RKO (cell line): Measurements from ENCODE around the gene SHKBP1.

Experiments
- DNase-seq: peaks from one replicate; pipeline ENCODE4 v3.0.0-alpha.2; 2016; ENCODE audit warnings: low spot score

SHKBP1 gene

DNA sequence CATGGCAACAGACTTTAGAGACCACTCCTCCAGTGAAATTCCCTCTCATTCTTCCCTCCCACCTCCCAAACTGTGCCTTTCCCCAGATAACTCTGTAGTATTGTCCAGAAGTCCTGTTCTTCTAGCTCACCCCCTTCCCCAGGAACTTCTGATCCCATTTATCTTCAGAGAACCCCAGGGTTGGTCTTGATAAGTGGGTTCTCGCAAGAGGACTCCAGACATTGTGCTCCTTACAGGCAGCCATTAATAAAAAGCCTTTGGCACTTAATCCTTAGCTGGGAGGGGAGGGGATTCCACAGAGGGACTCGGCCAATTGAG, 26.4 kb downstream of the SHKBP1 start:
- no peak for DNase-seq

DNA sequence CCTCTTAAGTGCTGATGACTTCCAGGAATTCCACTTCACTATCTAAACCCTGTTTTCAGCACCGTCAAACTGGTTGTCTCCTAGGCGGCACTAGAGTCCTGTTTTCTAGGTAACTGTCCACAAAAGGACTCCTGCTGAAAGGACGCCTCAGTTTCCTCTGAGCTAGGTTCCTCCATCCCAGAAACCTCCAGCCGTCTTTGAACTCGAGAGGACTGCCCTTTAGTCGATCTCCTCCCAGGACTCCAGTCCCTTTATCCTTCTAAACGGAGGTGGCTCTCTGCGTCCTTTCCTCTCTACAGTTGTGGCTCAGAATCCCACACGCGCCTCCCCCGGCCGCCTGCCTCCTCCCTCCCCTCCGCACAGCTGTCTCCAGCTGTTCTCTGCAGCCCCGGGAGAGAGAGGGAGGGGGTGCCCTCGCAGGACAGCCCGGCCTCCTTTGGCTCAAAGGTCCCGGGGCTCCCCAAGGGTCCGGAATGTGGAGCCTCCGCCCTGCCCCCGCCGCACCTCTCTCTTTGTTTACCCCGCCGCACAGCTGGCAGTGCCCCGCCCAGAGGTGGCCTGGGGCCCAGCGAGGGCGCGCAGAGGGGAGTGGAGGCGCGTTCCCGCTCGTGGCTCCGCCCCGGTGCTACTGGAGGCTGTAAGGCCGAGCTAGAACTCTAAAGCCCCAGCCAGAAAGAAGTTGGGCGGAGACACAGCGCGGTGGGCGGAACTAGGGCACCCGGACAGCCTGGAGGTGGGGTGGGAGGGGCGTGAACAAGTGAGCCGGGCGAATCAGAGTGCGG, 26.9 kb downstream of the SHKBP1 start:
- DNase-seq, result peak; percentile 96

DNA sequence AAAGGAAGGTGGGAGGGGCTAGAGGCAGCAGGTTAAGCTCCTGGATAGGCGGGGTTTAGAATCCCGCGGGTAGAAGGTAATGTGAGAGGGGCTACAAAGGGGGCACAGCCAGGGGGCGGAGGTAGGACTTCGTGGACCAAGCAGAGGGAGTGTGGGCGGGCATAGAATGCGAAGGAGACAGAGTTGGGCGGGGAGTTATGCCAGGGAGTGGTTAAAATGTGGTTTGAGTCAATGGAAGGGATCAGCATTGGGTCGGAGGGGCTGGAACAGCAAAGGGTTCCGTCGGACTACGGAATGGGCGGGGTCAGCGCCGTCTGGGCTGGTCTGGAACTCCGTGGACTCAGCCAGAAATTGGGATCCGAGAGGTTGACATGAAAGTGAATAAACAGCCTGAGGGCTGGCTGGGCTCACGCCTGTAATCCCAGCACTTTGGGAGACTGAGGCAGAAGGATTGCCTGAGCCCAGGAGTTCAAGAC, 27.5 kb downstream of the SHKBP1 start:
- no peak for DNase-seq

DNA sequence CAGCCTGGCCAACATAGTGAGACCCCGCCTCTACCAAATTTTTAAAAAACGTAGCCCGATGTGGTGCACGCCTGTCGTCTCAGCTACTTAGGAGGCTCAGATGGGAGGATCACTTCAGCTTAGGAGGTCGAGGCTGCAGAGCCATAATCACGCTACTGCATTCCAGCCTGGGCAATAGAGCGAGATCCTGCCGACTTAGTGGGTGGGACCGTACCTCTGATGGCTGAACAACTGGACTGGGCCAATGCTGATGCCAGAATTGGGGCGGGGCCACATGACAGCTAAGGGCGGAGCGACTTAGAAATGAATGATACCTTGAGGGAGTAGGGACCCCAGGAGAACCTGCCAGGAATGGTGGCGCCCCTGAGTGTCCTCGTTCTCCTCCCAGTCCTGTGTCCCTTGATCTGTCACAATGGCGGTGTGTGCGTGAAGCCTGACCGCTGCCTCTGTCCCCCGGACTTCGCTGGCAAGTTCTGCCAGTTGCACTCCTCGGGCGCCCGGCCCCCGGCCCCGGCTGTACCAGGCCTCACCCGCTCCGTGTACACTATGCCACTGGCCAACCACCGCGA, 28.1 kb downstream of the SHKBP1 start:
- DNase-seq, result no peak

DNA sequence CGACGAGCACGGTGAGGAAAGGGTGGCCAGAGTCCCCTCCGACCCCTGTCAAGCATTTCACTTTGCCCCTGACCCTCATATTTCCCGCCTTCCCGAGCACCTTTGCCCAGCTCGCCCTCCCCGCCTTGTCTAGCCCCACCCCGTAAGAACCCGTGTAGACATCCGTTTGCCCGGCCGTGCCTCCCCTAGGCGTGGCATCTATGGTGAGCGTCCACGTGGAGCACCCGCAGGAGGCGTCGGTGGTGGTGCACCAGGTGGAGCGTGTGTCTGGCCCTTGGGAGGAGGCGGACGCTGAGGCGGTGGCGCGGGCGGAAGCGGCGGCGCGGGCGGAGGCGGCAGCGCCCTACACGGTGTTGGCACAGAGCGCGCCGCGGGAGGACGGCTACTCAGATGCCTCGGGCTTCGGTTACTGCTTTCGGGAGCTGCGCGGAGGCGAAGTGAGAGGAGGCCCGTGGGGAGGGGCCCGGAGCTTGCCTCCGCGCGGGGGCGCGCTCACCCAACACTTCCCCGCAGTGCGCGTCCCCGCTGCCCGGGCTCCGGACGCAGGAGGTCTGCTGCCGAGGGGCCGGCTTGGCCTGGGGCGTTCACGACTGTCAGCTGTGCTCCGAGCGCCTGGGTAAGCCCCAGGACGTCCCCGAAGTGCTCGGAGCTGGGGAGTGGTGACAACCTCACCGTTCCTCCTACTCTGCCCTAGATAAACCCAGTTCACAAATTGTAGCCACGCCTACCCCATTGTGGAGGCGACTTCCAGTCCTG, 28.7 kb downstream of the SHKBP1 start:
- peak; percentile 80 for DNase-seq

DNA sequence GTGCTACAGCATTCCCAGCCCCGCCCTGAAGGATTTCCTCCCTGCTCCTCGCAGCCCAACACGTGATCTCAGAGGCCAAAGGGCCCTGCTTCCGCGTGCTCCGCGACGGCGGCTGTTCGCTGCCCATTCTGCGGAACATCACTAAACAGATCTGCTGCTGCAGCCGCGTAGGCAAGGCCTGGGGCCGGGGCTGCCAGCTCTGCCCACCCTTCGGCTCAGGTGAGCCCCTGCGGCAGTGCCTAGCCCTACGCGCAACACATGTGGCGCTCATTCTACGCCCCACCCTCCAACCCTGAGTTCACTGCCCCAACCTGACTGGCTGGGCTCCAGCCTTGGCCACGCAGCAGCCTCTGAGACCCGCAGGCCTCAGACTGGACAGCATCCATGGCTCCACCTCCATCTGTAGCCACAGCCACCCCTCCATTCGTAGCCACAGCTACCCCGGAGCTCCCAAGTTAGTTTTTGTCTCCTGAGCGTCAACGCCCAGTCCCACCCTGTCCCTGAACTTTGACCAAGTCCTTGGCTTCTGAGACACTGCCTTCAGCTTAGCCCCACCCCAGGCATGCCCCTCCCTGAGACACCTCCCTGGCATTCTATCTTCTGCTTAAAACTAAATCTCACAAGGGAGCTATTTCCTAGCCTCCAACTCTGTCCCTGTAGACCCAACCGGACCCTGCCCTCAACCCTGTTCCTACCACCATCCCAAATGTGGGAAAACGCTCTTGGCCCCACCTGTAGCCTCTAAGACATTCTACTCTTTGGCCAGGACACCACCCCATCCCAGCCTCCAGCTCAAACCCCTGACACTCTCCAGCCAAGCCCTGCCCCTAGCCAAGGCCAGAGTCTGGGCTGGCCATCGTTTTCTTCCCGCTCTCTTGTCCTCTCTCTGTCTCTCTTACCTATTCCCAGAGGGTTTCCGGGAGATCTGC, 30.9 kb downstream of the SHKBP1 start:
- DNase-seq, result no peak

DNA sequence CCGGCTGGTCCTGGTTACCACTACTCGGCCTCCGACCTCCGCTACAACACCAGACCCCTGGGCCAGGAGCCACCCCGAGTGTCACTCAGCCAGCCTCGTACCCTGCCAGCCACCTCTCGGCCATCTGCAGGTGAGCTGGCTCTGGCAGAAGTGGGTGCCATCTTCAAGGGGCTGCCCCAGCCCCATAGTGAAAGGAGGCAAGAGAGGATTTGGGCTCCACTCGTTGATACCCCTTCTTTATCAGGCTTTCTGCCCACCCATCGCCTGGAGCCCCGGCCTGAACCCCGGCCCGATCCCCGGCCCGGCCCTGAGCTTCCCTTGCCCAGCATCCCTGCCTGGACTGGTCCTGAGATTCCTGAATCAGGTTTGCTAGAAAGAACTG, 31.6 kb downstream of the SHKBP1 start:
- no peak for DNase-seq

DNA sequence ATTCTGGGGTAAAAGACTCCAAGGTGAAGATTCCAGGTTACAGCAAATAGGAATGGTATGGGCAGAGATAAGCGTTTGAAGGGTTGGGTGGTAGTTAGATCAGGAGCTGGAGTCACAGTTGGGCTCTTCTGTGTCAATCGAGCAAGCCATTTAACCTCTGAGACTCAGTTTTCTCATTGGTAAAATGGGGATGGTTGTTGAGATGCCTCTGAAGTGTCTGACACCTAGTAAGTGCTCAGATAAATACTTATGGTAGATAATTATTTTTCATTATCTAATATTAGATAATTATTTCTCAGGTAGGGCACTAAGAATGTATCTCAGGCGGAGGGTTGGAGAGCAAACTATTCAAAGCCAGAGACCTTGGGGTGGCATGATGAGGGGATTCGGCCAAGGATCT, 32.3 kb downstream of the SHKBP1 start:
- DNase-seq, result no peak

DNA sequence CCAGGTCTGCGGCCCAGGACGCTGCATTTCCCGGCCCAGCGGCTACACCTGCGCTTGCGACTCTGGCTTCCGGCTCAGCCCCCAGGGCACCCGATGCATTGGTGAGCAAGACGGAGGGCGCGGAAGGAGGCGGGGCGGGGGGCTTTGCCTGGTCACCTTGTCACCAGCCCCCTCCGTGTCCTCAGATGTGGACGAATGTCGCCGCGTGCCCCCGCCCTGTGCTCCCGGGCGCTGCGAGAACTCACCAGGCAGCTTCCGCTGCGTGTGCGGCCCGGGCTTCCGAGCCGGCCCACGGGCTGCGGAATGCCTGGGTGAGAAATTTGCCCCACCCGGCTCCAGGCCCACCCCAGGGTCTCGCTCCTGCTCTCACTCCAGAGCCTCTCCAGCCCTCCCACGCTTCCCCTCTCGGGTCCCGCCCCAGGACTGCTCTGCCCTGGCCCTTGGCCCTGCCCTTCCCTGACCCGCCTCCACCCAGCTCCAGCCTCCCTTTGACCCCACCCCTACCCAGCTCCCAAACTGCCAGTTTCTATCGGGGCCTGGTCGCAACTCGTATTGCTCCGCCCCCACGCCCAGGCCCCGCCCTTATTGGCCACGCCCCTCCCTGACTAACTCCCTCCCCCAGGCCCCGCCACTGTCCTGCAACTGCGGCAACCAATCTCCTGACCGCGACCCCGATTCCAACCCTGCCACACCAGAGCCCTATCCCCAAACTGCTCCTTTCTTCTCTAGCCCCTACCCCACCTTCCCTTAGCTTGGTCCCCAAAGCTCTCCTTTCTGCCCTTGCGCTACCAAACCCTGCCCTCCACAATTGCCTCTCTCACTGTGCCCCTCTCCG, 33.1 kb downstream of the SHKBP1 start:
- peak; percentile 91 for DNase-seq

DNA sequence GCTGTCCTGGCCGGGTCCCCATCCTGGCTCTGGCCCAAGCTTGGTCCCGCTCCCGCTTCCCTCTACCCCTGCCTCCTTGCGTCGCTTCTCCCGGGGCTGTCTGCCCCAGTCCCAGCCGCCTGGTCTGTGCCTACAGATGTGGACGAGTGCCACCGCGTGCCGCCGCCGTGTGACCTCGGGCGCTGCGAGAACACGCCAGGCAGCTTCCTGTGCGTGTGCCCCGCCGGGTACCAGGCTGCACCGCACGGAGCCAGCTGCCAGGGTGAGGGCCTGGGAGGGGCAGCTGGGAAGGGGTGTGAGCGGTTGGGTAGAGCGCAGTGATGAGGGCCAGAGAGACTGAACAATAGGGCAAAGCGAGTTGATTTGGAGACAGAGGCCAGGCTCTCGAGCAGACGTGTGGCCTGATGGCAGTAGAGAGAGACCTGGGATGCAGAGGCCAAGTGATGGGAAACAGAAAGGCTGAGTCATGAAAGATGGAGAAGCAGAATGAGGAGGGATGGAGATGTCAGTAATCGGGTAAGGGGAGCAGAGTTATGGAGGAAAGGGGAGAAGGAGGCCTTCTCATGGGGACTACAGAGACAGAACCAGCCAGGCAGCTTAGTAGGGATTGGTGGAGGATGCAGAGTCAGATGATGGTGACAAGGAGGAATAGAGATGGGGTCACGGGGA, 33.9 kb downstream of the SHKBP1 start:
- no peak for DNase-seq

DNA sequence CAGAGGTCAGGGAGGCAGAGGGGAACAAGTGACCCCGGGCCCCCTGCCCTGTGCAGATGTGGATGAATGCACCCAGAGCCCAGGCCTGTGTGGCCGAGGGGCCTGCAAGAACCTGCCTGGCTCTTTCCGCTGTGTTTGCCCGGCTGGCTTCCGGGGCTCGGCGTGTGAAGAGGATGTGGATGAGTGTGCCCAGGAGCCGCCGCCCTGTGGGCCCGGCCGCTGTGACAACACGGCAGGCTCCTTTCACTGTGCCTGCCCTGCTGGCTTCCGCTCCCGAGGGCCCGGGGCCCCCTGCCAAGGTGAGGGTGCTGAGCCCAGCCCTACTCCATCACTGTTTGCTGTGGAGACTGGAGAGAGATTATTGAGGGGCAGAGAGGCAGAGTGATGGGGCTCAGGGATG, 34.4 kb downstream of the SHKBP1 start:
- DNase-seq, result no peak

DNA sequence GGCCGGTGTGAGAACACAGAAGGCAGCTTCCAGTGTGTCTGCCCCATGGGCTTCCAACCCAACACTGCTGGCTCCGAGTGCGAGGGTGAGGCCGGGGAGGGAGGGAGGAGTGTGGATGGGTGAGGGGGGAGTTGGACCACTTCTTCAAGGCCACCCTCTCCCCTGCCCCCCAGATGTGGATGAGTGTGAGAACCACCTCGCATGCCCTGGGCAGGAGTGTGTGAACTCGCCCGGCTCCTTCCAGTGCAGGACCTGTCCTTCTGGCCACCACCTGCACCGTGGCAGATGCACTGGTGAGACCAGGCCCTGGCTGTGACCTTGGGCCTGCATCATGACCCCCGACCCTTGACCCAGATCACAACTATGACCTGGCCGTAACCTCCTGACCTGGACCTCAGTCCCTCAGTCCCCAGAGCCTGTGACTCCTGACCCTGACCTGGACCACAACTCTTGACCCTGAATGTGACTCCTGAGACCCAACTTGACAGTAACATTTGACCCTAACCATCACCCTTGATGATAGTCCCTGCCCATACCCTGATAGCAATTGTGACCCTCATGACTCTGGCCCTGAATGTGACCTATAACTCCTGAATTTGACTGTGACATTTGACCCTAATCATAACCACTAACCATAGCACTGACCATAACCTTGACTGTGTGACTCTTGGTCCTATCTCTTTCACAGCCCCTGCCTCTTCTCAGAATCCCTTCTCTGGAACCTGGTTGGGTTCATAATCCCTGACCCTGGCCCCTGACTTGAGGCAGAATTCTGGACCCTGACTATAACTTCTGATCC, 35.4 kb downstream of the SHKBP1 start:
- no peak for DNase-seq

DNA sequence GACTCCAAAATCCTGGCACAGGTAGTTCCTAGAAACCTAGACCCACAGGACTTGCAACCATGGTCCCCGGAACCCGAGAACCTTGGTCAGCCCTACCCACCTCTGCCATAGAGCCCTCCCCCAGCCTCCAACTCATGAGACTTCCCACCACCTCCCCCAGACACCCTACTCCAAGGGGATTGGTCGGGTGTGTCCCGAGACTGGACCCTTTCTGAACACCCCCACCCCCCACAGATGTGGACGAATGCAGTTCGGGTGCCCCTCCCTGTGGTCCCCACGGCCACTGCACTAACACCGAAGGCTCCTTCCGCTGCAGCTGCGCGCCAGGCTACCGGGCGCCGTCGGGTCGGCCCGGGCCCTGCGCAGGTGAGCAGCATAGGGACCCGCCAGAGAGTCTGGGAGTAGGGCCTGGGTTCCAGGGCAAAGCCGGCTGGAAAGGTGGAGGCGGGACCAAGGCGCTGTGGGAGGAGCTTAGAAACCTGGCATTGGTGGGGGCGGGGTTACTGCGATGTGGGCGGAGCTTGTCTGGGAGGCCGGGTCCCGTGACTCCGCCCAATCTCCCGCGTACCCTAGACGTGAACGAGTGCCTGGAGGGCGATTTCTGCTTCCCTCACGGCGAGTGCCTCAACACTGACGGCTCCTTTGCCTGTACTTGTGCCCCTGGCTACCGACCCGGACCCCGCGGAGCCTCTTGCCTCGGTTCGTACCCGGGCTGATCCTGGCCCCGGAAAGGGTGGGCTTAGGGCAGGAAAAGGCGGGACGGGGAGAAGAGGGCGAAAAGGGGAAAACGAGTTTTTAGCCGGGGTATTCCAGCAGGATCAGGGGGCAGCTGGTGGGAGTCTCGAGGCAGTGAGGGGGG, 36.4 kb downstream of the SHKBP1 start:
- DNase-seq, result no peak

DNA sequence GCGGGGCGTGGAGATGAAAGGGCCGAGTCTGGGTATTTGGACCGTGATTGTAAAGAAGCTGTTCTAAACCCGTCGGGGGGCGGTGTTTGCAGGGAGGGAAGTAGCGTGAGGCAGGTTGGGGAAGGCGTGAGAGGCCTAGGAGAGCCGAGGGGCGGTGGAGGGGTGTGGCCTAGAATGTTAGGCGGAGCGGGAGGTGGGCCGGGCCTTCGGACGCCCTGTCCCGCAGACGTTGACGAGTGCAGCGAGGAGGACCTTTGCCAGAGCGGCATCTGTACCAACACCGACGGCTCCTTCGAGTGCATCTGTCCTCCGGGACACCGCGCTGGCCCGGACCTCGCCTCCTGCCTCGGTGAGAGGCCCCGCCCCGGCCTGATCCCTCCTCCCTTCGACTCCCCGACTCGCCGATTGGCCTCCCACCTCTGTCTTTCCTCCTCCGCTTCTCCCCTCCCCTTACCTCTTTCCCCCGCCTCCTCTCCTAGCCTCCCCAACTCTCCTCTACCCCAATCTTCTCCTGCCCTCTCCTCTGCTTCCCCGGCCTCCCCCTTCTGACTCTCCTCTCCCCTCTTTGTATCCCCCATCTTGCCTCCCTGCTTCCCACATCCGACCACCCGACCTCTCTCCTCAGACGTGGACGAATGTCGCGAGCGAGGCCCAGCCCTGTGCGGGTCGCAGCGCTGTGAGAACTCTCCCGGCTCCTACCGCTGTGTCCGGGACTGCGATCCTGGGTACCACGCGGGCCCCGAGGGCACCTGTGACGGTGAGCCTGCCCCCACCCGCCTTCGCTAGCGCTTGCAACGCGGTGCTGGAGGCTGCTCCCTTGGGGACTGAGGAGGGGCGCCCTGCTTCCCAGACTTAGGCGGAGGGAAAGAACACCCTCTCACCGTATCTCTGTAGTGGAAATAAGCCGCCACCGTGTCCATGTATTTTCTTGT, 37.3 kb downstream of the SHKBP1 start:
- DNase-seq, result no peak

DNA sequence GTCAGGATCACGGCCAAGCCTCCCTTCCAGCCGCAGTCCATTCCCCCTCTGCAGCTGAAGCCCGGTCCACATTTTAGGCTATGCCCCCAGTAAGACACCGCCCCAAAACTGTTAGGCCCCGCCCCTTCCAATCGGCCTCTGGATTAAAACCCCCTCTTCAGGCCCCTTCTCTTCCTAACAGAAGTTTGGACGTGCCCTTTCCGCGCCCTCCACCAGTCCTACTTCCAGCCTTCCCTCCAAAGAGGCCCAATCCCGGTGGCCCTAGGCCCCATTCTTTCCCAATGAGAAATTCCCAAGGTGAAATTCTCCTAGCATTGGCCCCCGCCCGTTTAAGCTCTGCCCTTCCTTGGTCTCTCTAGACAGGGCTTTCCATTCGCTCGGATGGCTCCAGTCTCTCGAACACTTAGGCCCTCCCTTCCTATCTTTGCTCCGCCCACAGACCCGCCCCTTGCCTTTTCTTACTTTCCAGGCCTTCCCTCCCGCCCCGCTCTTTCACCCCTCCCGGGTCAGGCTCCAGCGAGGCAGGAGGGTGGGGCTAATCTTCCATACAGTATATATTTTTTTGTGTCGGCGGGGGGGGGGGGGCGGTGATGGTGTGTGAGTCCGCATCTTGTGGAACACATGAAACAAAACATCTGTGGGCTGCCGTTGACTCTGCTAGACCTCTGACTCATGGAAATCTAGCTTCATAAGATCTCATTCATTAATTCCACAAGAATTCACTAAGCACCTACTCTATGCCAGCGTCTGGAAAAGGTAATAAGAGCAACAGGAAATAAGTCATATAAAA, 38.1 kb downstream of the SHKBP1 start:
- DNase-seq, result peak; percentile 53

DNA sequence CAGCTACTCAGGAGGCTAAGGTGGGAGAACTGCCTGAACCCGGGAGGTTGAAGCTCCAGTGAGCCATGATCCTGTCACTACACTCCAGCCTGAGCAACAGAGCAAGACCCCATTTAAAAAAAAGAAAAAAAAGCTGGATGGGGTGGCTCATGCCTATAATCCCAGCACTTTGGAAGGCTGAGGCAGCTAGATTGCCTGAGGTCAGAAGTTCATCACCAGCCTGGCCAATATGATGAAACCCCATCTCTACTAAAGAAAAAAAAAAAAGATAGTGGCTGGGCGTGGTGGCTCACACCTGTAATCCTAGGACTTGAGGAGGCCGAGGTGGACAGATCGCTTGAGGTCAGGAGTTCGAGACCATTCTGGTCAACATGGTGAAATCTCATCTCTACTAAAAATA, 39.5 kb downstream of the SHKBP1 start:
- no peak for DNase-seq

DNA sequence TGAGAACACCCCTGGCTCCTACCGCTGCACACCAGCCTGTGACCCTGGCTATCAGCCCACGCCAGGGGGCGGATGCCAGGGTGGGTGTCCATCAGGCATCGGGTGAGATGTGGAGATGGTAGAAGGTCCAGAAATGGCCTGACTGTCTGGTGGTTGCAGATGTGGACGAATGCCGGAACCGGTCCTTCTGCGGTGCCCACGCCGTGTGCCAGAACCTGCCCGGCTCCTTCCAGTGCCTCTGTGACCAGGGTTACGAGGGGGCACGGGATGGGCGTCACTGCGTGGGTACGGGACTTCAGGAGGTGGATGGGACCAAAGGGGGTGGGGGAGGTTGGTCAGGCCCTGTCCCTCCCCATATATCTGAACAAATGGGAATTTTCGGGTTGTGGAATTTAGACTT, 40.3 kb downstream of the SHKBP1 start:
- no peak for DNase-seq
